ENCODE results near the gene PADI4.

Gene PADI4

GRCh38 chr1:17350928-17351446 lies 43.0 kb downstream of the PADI4 start:
- DNase-seq, result no peak

DNA sequence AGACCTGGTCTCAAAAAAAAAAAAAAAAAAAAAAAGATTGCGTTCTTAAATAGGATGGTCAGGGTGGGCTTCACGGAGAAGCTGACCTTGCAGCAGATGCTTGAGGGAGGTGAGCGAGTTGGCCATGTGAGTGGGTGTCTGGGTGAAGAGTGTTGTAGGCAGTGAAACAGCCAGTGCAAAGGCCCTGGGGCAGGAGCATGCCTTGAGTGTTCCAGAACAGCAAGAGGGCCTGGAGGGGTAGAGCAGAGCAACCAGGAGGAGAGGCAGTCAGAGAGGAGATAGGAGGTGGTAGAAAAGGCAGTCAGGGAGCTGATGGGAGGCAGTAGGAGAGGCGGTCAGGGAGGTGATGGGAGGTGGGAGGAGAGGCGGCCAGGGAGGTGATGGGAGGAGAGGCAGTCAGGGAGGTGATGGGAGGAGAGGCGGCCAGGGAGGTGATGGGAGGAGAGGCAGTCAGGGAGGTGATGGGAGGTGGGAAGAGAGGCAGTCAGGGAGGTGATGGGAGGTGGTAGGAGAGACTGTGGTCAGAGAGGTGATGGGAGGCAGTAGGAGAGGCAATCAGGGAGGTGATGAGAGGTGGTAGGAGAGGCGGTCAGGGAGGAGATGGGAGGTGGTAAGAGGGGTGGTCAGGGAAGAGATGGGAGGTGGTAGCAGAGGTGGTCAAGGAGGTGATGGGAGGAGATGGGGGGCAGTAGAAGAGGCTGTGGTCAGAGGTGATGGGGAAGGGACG lies 43.8 kb downstream of the PADI4 start:
- no peak for DNase-seq

- no peak for DNase-seq
Measured at GRCh38 chr1:17352419-17352909, 44.5 kb downstream of the PADI4 start.

GRCh38 chr1:17355898-17356297 lies 47.9 kb downstream of the PADI4 start:
- no peak for DNase-seq

GRCh38 chr1:17356387-17357026 lies 48.5 kb downstream of the PADI4 start:
- DNase-seq, result no peak

- no peak for DNase-seq
Measured at GRCh38 chr1:17358557-17358956, 50.6 kb downstream of the PADI4 start.

DNA sequence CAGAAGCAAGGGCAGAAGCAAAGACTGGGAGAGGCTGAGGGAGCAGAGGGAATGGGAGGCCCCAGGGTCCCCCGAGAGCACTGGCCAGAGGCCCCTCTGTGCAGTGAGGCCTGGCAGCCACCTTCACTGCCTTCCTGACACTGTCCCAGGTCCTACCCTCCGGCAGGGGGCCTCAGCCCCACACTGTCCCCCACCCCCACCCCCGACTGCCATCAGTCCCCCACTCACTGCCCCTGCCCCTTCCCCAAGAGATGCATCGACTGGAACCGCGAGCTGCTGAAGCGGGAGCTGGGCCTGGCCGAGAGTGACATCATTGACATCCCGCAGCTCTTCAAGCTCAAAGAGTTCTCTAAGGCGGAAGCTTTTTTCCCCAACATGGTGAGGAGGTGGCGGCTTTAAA lies 51.0 kb downstream of the PADI4 start:
- DNase-seq, result no peak

DNA sequence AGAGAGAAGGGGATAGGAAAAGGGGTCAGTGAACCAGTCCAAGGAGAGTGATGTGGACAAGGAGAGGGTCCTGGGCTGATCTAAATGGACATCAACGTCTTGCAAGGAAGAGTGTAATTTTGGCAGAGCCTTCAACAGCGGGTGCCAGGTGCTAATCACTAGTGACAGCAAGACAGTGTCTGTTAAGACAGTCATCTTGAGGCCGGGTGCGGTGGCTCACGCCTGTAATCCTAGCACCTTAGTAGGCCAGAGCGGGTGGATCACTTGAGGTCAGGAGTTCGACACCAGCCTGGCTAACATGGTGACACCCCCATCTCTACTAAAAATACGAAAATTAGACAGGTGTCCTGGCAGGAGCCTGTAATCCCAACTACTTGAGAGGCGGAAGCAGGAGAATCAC lies 51.8 kb downstream of the PADI4 start:
- no peak for DNase-seq

GRCh38 chr1:17360272-17360956 lies 52.4 kb downstream of the PADI4 start:
- no peak for DNase-seq

DNA sequence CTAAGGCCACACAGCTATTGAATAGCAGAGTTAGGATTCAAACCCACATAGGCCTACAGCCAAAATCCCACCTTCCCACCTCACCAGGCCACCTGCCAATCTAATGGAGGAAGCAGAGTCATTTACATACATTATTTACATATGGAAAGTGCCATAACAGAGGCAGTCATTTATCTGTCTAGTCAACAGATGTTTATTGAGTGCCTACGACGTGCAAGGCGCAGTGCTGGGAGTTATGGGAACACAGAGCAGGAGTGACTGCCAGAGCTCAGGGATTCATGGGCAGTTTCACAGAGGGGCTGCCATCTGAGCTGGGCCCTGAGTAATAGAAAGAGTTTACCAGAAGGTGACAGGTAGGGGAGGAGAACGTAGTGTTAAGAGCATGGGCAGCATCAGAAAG lies 53.7 kb downstream of the PADI4 start:
- DNase-seq, result no peak

GRCh38 chr1:17363351-17363750 lies 55.4 kb downstream of the PADI4 start:
- no peak for DNase-seq

GRCh38 chr1:17363771-17364170 lies 55.8 kb downstream of the PADI4 start:
- no peak for DNase-seq

- DNase-seq, result peak; percentile 58
Measured at GRCh38 chr1:17365293-17365692, 57.3 kb downstream of the PADI4 start.

DNA sequence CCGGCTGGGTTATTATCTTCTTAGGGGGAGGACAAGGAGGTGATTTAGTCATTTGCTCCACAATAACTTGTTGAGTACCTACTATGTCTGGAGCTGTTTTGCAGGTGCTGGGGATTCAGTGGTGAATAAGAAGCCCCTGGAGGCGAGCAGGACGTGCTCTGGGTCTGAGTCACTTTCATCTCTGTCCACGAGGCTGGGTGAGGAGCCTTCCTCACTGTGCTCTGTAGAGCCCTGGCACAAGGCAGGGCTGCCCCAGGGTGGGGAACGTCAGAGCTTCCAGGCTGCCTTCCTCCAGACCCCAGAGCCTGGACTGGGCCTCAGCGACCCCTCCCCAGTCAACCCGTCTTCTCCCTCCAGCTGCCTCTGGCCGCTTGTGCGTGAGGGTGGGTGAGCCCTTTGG lies 61.5 kb downstream of the PADI4 start:
- no peak for DNase-seq

GRCh38 chr1:17370618-17371017 lies 62.6 kb downstream of the PADI4 start:
- no peak for DNase-seq

GRCh38 chr1:17371896-17372295 lies 63.9 kb downstream of the PADI4 start, which contains the start of gene PADI6:
Gene PADI6 (plus strand): TSS chr1:17372196. CDS start chr1:17372246, 50 bp downstream.
- DNase-seq, result no peak

- no peak for DNase-seq
Measured at GRCh38 chr1:17372955-17373354, 65.0 kb downstream of the PADI4 start.

DNA sequence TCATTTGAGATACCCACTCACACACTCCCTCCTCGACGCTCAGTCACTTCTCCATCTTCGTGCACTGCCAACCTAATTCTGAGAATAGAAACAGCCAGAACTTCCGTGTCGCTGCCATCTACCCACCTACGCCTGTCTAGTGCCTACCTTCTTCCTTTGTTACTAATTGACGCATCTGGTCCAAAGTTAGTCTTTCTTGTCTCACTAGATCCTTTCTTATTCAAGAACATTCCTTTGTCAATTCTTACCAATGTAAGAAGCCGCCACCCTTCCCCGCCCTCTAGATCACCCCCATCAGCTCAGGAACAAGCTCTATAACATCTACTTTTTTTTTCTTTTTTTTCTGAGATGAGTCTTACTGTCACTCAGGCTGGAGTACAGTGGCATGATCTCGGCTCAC lies 67.7 kb downstream of the PADI4 start:
- no peak for DNase-seq

DNA sequence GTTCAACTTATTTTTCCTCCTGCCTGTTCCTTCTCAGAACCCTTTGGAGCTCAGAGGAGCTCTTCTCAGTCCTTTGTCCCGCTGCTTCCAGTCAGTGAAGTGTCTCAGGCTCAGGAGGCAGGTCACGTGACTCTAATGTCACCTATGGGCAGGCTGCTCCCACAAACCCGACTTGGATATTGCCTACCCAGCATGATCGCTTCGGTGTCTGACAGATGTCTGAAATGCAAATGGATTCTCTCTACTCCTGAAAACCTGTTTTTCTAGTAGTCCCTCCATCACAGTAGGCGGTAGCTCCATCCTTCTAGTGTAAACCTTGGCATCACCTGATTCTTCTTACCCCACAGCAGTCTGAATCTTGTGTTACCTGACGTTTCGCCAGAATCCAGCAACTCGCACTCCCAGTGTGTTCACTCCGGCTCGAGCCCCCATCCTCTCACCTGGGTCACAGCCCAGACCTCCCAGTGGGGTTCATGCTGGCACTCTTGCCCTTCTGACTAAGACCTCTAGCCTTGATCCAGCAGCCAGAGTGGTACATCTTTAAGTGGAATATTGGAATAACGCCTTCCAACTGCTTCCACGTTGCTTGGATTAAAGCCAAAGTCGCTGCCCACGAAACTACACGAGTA lies 69.4 kb downstream of the PADI4 start:
- DNase-seq, result no peak

- no peak for DNase-seq
Measured at GRCh38 chr1:17381161-17381560, 73.2 kb downstream of the PADI4 start.

GRCh38 chr1:17392199-17392740 lies 84.3 kb downstream of the PADI4 start:
- DNase-seq, result no peak

DNA sequence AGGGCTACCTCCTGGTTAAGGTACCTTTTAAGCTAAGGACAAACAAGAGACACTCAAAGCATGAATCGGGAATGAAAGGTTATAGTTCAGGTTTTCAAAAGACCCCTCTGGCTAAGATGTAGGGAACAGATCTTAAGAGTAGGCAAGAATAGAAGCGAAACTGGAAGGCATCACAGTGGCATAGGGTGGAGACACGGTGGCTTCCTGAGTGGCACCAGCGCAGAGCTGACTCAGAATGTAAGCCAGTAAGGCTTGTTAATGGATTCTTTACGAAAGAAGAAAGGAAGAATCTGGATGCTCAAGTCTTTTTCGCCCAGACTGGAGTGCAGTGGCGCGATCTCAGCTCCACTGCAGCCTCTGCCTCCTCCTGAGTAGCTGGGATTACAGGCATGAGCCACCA lies 85.2 kb downstream of the PADI4 start:
- DNase-seq, result peak; percentile 56

Measured in MV-4-11 (cell line).